Endodermal cell (in vitro differentiated cells): Measurements from ENCODE around the gene PPP2R3A. TPM values are rescaled to one million over a fixed set of nuclear protein-coding genes. Genes with fewer than 3 reads are reported as not detected.

ENCODE experiments used
- DNase-seq: peaks from one replicate; pipeline ENCODE4 v3.0.0-alpha.2; 2017
- H3K27ac ChIP-seq: 2 replicates; pipeline ENCODE4 v1.5.1; 2013; ENCODE audit warnings: mild to moderate bottlenecking, low read depth, low read length, moderate library complexity
- H3K27me3 ChIP-seq: 2 replicates; pipeline ENCODE4 v1.6.1; 2013; ENCODE audit warnings: mild to moderate bottlenecking, low read length, moderate library complexity; ENCODE audit not compliant: insufficient read depth, control insufficient read depth, poor library complexity, severe bottlenecking
- H3K36me3 ChIP-seq: 2 replicates; pipeline ENCODE4 v1.7.0; 2013; ENCODE audit warnings: mild to moderate bottlenecking, low read length, moderate library complexity; ENCODE audit not compliant: control insufficient read depth, insufficient read depth
- H3K4me1 ChIP-seq: one replicate; pipeline ENCODE4 v1.7.0; 2013; ENCODE audit warnings: low read length; ENCODE audit not compliant: control insufficient read depth, insufficient read depth
- H3K4me3 ChIP-seq: 2 replicates; pipeline ENCODE4 v1.5.1; 2013; ENCODE audit warnings: mild to moderate bottlenecking, low read length, moderate library complexity
- H3K9ac ChIP-seq: 2 replicates; pipeline ENCODE4 v1.6.1; 2013; ENCODE audit warnings: mild to moderate bottlenecking, low read length, moderate library complexity; ENCODE audit not compliant: poor library complexity, severe bottlenecking; ENCODE audit errors: extremely low read depth
- H3K9me3 ChIP-seq: 2 replicates; pipeline ENCODE4 v1.6.1; 2013; ENCODE audit warnings: mild to moderate bottlenecking, low read length, moderate library complexity; ENCODE audit not compliant: control insufficient read depth
- H3K27ac Mint-ChIP-seq: 2 replicates; pipeline ENCODE4 v1.8.0; 2020; ENCODE audit warnings: mixed read lengths
- H3K27me3 Mint-ChIP-seq: 2 replicates; pipeline ENCODE4 v1.8.0; 2021; ENCODE audit warnings: mild to moderate bottlenecking, mixed read lengths; ENCODE audit not compliant: insufficient read depth
- H3K36me3 Mint-ChIP-seq: 2 replicates; pipeline ENCODE4 v1.8.0; 2020; ENCODE audit warnings: low read depth, mixed read lengths
- H3K4me1 Mint-ChIP-seq: 2 replicates; pipeline ENCODE4 v1.8.0; 2020; ENCODE audit warnings: mixed read lengths
- H3K4me3 Mint-ChIP-seq: 2 replicates; pipeline ENCODE4 v1.8.0; 2020; ENCODE audit warnings: mild to moderate bottlenecking, moderate library complexity, mixed read lengths
- H3K9me3 Mint-ChIP-seq: 2 replicates; pipeline ENCODE4 v1.8.0; 2020; ENCODE audit warnings: mild to moderate bottlenecking, mixed read lengths
- WGBS, 2 experiments: methylation state at CpG; one replicate each; pipeline versions ENCODE4 v1.1.5 to v1.1.7; 2013; ENCODE audit warnings: missing lambda C conversion rate in 2 of 2, mixed read lengths in 1 of 2; ENCODE audit not compliant: insufficient coverage in 1 of 2, insufficient read length in 1 of 2; 5-methylcytosine and 5-hydroxymethylcytosine counted together
- long read RNA-seq, 4 experiments: library from polyadenylated mRNA in 2 of 4; library from RNA in 1 of 4; library from capped mRNA in 1 of 4; stranded (forward) in 3 of 4; unstranded in 1 of 4; transcript quantifications; one replicate each; pipeline ENCODE4 v2.0.0, GENCODE V29; 2020 to 2021; ENCODE audit warnings: inconsistent platforms in 1 of 4
- polyA plus RNA-seq, 2 experiments: library from polyadenylated mRNA; stranded (reverse); fragments of 50-300 nt; gene quantifications; one replicate each; pipeline ENCODE4 v1.2.3, GENCODE V29; 2013
- total RNA-seq, 2 donors: library from RNA; stranded (reverse); fragmentation: NEBNext Ultra II Directional in 1 of 2; extraction: Animal tissue kit (Norgen Biotek cat#: 25700) in 1 of 2; gene quantifications; 2 replicates in 1 of 2; 3 replicates in 1 of 2; pipeline ENCODE4 v1.2.1, GENCODE V29; 2021
- TF ChIP-seq, protein P1 (sequence below): fragments of 200-600 bp; sonication (generic); conservative IDR thresholded peaks from 2 replicates; pipeline ENCODE4 v1.5.0; 2021; ENCODE audit warnings: antibody characterized with exemption, mild to moderate bottlenecking

Gene PPP2R3A, protein sequence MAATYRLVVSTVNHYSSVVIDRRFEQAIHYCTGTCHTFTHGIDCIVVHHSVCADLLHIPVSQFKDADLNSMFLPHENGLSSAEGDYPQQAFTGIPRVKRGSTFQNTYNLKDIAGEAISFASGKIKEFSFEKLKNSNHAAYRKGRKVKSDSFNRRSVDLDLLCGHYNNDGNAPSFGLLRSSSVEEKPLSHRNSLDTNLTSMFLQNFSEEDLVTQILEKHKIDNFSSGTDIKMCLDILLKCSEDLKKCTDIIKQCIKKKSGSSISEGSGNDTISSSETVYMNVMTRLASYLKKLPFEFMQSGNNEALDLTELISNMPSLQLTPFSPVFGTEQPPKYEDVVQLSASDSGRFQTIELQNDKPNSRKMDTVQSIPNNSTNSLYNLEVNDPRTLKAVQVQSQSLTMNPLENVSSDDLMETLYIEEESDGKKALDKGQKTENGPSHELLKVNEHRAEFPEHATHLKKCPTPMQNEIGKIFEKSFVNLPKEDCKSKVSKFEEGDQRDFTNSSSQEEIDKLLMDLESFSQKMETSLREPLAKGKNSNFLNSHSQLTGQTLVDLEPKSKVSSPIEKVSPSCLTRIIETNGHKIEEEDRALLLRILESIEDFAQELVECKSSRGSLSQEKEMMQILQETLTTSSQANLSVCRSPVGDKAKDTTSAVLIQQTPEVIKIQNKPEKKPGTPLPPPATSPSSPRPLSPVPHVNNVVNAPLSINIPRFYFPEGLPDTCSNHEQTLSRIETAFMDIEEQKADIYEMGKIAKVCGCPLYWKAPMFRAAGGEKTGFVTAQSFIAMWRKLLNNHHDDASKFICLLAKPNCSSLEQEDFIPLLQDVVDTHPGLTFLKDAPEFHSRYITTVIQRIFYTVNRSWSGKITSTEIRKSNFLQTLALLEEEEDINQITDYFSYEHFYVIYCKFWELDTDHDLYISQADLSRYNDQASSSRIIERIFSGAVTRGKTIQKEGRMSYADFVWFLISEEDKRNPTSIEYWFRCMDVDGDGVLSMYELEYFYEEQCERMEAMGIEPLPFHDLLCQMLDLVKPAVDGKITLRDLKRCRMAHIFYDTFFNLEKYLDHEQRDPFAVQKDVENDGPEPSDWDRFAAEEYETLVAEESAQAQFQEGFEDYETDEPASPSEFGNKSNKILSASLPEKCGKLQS (N-terminal part only)
- total RNA-seq: 10 to 100 TPM; 12.5 to 16.5 TPM
- polyA plus RNA-seq (2013, experiment 1 of 2): 15.9 TPM
- polyA plus RNA-seq (2013, experiment 2 of 2): 15.3 TPM
- long read RNA-seq, experiment 1, partial matches to known transcripts: 3 of 7 reads
- long read RNA-seq, experiment 1, other reads (novel, unspliced or antisense): 3 of 7 reads
- long read RNA-seq, experiment 2, full-length matches to known transcripts: 17 of 30 reads
- long read RNA-seq, experiment 2, partial matches to known transcripts: 9 of 30 reads
- long read RNA-seq, experiment 2, other reads (novel, unspliced or antisense): 4 of 30 reads
- long read RNA-seq, experiment 3, full-length matches to known transcripts: 6 of 20 reads
- long read RNA-seq, experiment 3, partial matches to known transcripts: 8 of 20 reads
- long read RNA-seq, experiment 3, other reads (novel, unspliced or antisense): 6 of 20 reads
- long read RNA-seq, experiment 4: 0 reads

DNA sequence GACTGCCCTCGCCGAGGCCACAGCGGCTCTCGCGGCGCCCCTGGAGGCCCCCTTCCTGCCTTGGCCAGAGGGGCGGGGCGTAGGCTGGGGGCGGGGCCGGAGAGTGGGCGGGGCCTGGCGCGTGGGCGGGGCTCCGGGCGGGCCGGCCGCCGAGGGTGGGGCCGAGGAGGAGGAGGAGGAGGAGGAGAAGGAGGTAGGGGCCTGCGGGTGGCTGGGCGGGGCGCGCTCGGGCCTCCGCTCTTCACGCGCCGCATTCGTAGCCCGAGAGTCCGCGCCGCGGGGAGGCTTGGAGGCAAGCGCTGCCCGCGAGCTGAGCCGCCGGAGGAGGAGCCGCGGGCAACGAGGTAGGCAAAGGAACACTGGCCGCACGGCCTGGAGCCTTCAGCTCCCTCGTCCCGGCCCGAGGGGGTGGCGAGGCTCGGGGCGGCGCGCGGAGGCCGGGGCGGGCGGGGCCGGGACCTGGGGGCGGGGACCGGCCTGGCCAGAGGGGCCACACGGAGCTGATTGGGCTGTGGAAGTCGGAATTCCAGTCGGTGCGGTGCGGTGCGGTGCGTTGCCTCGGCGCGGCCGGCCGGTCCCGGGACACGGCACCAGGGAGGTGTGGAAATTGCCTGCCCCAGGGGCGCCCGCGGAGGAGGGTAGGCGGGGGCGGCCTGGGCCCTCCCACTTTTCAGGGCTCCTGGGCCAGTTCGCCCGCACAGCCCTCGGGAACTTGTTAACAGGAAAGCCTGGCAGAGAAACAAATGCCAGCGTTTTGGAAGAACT, at the start of gene PPP2R3A:
Gene PPP2R3A, plus strand, starts transcription at position 223 of the 765 bp plus-strand sequence. CDS start 35,771 bp downstream, outside the sequence.
- 0% methylated on average over 18 to 78 of the region's 83 CpGs for WGBS, 2 experiments
- Histone ChIP-seq H3K36me3 (no peaks in the 10 kb centered on the region), H3K27me3 (no peaks in the 10 kb centered on the region), H3K27ac (peak within 1 kb of the TSS; percentile 82), H3K9ac (peak within 1 kb of the TSS; percentile 79), H3K9me3 (peaks cover 3% of the 10 kb centered on the region), H3K4me3 (peak within 1 kb of the TSS; percentile 96), H3K4me1 (peaks cover 8% of the 10 kb centered on the region)
- Mint-ChIP-seq H3K36me3 (peaks cover 11% of the 10 kb centered on the region), H3K4me3 (peak within 1 kb of the TSS; percentile 76), H3K4me1 (peaks cover 18% of the 10 kb centered on the region), H3K27ac (peak within 1 kb of the TSS; percentile 82), H3K9me3 (peaks cover 12% of the 10 kb centered on the region), H3K27me3 (no peaks in the 10 kb centered on the region)
- DNase-seq: peak; percentile 99
- TF ChIP-seq, protein P1, sequence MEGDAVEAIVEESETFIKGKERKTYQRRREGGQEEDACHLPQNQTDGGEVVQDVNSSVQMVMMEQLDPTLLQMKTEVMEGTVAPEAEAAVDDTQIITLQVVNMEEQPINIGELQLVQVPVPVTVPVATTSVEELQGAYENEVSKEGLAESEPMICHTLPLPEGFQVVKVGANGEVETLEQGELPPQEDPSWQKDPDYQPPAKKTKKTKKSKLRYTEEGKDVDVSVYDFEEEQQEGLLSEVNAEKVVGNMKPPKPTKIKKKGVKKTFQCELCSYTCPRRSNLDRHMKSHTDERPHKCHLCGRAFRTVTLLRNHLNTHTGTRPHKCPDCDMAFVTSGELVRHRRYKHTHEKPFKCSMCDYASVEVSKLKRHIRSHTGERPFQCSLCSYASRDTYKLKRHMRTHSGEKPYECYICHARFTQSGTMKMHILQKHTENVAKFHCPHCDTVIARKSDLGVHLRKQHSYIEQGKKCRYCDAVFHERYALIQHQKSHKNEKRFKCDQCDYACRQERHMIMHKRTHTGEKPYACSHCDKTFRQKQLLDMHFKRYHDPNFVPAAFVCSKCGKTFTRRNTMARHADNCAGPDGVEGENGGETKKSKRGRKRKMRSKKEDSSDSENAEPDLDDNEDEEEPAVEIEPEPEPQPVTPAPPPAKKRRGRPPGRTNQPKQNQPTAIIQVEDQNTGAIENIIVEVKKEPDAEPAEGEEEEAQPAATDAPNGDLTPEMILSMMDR: no peak

DNA sequence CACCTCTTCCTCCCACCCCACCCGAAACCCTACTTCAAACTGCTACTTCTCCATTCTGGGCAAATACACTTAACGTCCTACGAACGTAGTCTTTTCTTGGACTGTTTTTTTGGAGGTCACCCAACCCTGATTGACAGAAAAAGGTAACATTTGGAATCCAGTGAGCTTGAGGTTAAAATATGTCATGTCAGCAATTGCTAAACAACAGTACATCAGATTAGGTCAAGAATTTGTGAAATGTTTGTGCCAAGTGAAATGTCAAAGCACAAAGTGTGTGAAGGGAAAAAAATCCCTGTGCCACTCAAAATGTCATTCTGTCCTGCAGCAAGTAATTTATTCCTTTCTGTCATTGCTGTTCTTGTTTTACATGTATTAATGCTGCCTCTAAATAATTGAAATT, 49.2 kb upstream of the PPP2R3A start:
- no peaks in the 10 kb centered on the region for H3K27me3 Mint-ChIP-seq
- TF ChIP-seq, protein P1: no peak
- no peaks in the 10 kb centered on the region for H3K36me3 Mint-ChIP-seq
- no peak overlapping the region for H3K27ac Mint-ChIP-seq
- H3K9me3 Mint-ChIP-seq: no peaks in the 10 kb centered on the region
- H3K4me1 Mint-ChIP-seq: no peaks in the 10 kb centered on the region
- no peaks in the 10 kb centered on the region for H3K27me3 ChIP-seq
- 88 to 92% methylated on average over 4 of the region's 4 CpGs for WGBS, 2 experiments
- H3K36me3 ChIP-seq: no peaks in the 10 kb centered on the region
- no peaks in the 10 kb centered on the region for H3K9me3 ChIP-seq
- no peak for DNase-seq
- H3K4me3 ChIP-seq: no peak overlapping the region
- no peak overlapping the region for H3K9ac ChIP-seq
- H3K27ac ChIP-seq: no peak overlapping the region
- no peak overlapping the region for H3K4me3 Mint-ChIP-seq
- H3K4me1 ChIP-seq: no peaks in the 10 kb centered on the region
